K562 (cell line): Measurements from ENCODE around the gene FADS6. TPM values are rescaled to one million over a fixed set of nuclear protein-coding genes. Genes with fewer than 3 reads are reported as not detected.

ENCODE experiments used
- BCOR ChIP-seq: fragments of 450-650 bp; IDR thresholded peaks from 2 replicates; pipeline ENCODE4 v1.6.1; 2016
- E2F4 ChIP-seq: sonication (generic); formaldehyde crosslinking; IDR thresholded peaks from 2 replicates; pipeline ENCODE4 v1.8.0; 2022; ENCODE audit warnings: mild to moderate bottlenecking, low read depth, missing genetic modification reagents
- GABPB1 ChIP-seq: sonication (generic); formaldehyde crosslinking; IDR thresholded peaks from 2 replicates; pipeline ENCODE4 v1.8.0; 2022; ENCODE audit warnings: mild to moderate bottlenecking, missing genetic modification reagents
- MEF2A ChIP-seq: IDR thresholded peaks from 2 replicates; pipeline ENCODE4 v1.6.1; 2011; ENCODE audit warnings: low read depth, mild to moderate bottlenecking, low read length, moderate library complexity; ENCODE audit not compliant: control insufficient read depth
- POLR2AphosphoS2 ChIP-seq: IDR thresholded peaks from 2 replicates; pipeline ENCODE4 v1.6.1; 2012; ENCODE audit warnings: low read length, improper control_type of control experiment
- TSHZ1 ChIP-seq: fragments of 250-450 bp; sonication (Bioruptor Pico); IDR thresholded peaks from 2 replicates; pipeline ENCODE4 v1.4.0; 2020; ENCODE audit warnings: mild to moderate bottlenecking, moderate library complexity
- ZNF165 ChIP-seq: fragments of 250-450 bp; sonication (Bioruptor Pico); IDR thresholded peaks from 2 replicates; pipeline ENCODE4 v1.4.0; 2020; ENCODE audit warnings: borderline replicate concordance
- ZNF347 ChIP-seq: fragments of 450-650 bp; formaldehyde crosslinking; IDR thresholded peaks from 2 replicates; pipeline ENCODE4 v1.4.0; 2020; ENCODE audit warnings: low read depth, mild to moderate bottlenecking, moderate library complexity
- ZNF696 ChIP-seq: fragments of 250-450 bp; sonication (Bioruptor Pico); conservative IDR thresholded peaks from 2 replicates; pipeline ENCODE4 v1.4.0; 2020; ENCODE audit warnings: mild to moderate bottlenecking, moderate library complexity
- polyA plus RNA-seq, 8 experiments: library from polyadenylated mRNA; depleted of rRNA in 4 of 8; stranded (reverse) in 5 of 8; unstranded in 3 of 8; fragments of >200 nt; fragmentation: Nextera tagmentation in 2 of 8; fragmentation: Illumina TruSeq in 1 of 8; extraction: Ambion mirVana in 2 of 8; extraction: Trizol in 1 of 8; gene quantifications; 2 replicates each; pipeline versions ENCODE4 v1.2.1 to v1.2.3, GENCODE V29; 2011 to 2014; ENCODE audit warnings: inconsistent platforms in 1 of 8, missing spikeins in 1 of 8
- total RNA-seq, 7 experiments: library from RNA; depleted of rRNA in 6 of 7; stranded (reverse); fragments of >200 nt in 6 of 7; fragmentation: Illumina TruSeq in 2 of 7; extraction: Trizol in 2 of 7; gene quantifications; 2 replicates each; pipeline versions ENCODE4 v1.2.1 to v1.2.3, GENCODE V29; 2011 to 2021; ENCODE audit warnings: low replicate concordance in 1 of 7
- TF ChIP-seq, protein P1 (sequence below): fragments of 150-350 bp; IDR thresholded peaks from 2 replicates; pipeline ENCODE4 v1.6.1; 2014; ENCODE audit warnings: low read depth, mild to moderate bottlenecking, low read length, borderline replicate concordance
- TF ChIP-seq, protein P2 (sequence below): fragments of 450-650 bp; formaldehyde crosslinking; IDR thresholded peaks from 2 replicates; pipeline ENCODE4 v1.4.0; 2020; ENCODE audit warnings: mild to moderate bottlenecking, moderate library complexity
- TF ChIP-seq, protein P3 (sequence below): sonication (generic); formaldehyde crosslinking; IDR thresholded peaks from 2 replicates; pipeline ENCODE4 v1.9.0; 2022; ENCODE audit warnings: mild to moderate bottlenecking, missing genetic modification reagents
- TF ChIP-seq, protein P4 (sequence below), 2 experiments: IDR thresholded peaks; 2 replicates each; pipeline ENCODE4 v1.6.1; 2012; ENCODE audit warnings: improper control_type of control experiment in 2 of 2, low read depth in 2 of 2, low read length in 2 of 2, borderline replicate concordance in 1 of 2

Gene FADS6
- total and polyA plus RNA-seq, 9 of the 15 experiments (the other 6 are each of a cell fraction or from before 2014, with no cell fraction given), result 0.18 to 0.22 TPM; not detected in 7

GRCh38 chr17:74868251-74868907 is 25.1 kb downstream of the FADS6 start (continued):
- TF ChIP-seq, protein P1, sequence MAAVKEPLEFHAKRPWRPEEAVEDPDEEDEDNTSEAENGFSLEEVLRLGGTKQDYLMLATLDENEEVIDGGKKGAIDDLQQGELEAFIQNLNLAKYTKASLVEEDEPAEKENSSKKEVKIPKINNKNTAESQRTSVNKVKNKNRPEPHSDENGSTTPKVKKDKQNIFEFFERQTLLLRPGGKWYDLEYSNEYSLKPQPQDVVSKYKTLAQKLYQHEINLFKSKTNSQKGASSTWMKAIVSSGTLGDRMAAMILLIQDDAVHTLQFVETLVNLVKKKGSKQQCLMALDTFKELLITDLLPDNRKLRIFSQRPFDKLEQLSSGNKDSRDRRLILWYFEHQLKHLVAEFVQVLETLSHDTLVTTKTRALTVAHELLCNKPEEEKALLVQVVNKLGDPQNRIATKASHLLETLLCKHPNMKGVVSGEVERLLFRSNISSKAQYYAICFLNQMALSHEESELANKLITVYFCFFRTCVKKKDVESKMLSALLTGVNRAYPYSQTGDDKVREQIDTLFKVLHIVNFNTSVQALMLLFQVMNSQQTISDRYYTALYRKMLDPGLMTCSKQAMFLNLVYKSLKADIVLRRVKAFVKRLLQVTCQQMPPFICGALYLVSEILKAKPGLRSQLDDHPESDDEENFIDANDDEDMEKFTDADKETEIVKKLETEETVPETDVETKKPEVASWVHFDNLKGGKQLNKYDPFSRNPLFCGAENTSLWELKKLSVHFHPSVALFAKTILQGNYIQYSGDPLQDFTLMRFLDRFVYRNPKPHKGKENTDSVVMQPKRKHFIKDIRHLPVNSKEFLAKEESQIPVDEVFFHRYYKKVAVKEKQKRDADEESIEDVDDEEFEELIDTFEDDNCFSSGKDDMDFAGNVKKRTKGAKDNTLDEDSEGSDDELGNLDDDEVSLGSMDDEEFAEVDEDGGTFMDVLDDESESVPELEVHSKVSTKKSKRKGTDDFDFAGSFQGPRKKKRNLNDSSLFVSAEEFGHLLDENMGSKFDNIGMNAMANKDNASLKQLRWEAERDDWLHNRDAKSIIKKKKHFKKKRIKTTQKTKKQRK, result no peak
- TF ChIP-seq, protein P2, sequence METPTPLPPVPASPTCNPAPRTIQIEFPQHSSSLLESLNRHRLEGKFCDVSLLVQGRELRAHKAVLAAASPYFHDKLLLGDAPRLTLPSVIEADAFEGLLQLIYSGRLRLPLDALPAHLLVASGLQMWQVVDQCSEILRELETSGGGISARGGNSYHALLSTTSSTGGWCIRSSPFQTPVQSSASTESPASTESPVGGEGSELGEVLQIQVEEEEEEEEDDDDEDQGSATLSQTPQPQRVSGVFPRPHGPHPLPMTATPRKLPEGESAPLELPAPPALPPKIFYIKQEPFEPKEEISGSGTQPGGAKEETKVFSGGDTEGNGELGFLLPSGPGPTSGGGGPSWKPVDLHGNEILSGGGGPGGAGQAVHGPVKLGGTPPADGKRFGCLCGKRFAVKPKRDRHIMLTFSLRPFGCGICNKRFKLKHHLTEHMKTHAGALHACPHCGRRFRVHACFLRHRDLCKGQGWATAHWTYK (CRISPR knock-in tag), result no peak; the same call in 1 of the 2 replicates
- TF ChIP-seq ZNF165 (CRISPR knock-in tag) (no peak), GABPB1 (no peak), MEF2A (no peak), POLR2AphosphoS2 (no peak), ZNF347 (CRISPR knock-in tag) (no peak), E2F4 (CRISPR knock-in tag) (no peak), BCOR (peak; percentile 60), TSHZ1 (CRISPR knock-in tag) (no peak), ZNF696 (CRISPR knock-in tag) (0 out of 2 replicates have a peak, but pooled peaks have one; percentile 2)
- TF ChIP-seq, protein P3, sequence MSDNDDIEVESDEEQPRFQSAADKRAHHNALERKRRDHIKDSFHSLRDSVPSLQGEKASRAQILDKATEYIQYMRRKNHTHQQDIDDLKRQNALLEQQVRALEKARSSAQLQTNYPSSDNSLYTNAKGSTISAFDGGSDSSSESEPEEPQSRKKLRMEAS (CRISPR knock-in tag), result 0 out of 2 replicates have a peak, but pooled peaks have one; percentile 29
- TF ChIP-seq, protein P4, sequence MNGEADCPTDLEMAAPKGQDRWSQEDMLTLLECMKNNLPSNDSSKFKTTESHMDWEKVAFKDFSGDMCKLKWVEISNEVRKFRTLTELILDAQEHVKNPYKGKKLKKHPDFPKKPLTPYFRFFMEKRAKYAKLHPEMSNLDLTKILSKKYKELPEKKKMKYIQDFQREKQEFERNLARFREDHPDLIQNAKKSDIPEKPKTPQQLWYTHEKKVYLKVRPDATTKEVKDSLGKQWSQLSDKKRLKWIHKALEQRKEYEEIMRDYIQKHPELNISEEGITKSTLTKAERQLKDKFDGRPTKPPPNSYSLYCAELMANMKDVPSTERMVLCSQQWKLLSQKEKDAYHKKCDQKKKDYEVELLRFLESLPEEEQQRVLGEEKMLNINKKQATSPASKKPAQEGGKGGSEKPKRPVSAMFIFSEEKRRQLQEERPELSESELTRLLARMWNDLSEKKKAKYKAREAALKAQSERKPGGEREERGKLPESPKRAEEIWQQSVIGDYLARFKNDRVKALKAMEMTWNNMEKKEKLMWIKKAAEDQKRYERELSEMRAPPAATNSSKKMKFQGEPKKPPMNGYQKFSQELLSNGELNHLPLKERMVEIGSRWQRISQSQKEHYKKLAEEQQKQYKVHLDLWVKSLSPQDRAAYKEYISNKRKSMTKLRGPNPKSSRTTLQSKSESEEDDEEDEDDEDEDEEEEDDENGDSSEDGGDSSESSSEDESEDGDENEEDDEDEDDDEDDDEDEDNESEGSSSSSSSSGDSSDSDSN (IDR thresholded peaks at IDR 0.05; ENCODE audit: borderline replicate concordance in 1 of 2, low read depth in 2 of 2, low read length in 2 of 2), result no peak
